ENCODE data around the gene STXBP5. TPM values are rescaled to one million over a fixed set of nuclear protein-coding genes. Genes with fewer than 3 reads are reported as not detected.

Gene STXBP5
- total and polyA plus RNA-seq, 2 of the 4 experiments (the other 2 are of a cell fraction), result 13.2 to 46.4 TPM

DNA sequence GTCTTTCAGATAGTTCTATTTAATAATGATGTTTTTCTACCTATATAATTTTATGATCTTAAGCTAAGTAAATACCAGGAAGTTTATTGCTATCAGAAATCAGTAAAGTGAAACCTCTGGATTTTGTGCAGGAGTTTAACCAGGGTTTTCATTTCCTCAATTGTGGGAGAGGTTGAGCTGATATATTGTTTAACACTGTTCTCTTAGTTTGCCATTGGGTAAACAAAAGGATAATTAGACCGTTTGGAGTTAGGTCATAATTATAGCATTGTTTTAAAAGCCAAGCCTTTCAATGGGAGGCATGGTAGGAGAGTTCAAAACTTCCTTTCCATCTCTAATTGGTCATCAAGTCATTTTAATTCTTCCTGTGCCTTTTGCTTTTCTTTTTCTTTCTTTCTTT, 58.7 kb downstream of the STXBP5 start:
- Histone ChIP-seq H2AK9ac (replicated peaks; ENCODE audit: low read depth, low read length, poor library complexity) (no peak overlapping the region), H3K79me1 (ENCODE audit: low read depth in 1 of 2, low read length in 2 of 2) (peaks cover 0 to 11% of the 10 kb centered on the region in 2 experiments; a peak in 3 of 4 replicates), H3K4me1 (ENCODE audit: control insufficient read depth, insufficient read depth, low read length) (no peaks in the 10 kb centered on the region; the same call in 1 of the 2 replicates), H3K4me3 (ENCODE audit: insufficient read depth, low read depth, low read length) (no peak overlapping the region), H4K5ac (ENCODE audit: low read depth, low read length) (no peak overlapping the region), H3K27ac (ENCODE audit: insufficient read depth, low read length) (no peak overlapping the region), H2AFZ (replicated peaks; ENCODE audit: low read length, poor library complexity) (no peak overlapping the region), H3K9me1 (ENCODE audit: insufficient read depth, low read length) (no peaks in the 10 kb centered on the region; the same call in 1 of the 2 replicates), H3K56ac (ENCODE audit: extremely low read depth, insufficient read depth, low read length) (no peak overlapping the region), H3K23ac (ENCODE audit: low read depth, low read length) (no peak overlapping the region), H3K4me2 (ENCODE audit: low read depth, low read length) (no peak overlapping the region), H2BK5ac (ENCODE audit: low read depth, low read length, poor library complexity, severe bottlenecking) (no peak overlapping the region), H3K27me3 (ENCODE audit: control insufficient read depth, insufficient read depth, low read length) (no peaks in the 10 kb centered on the region), H2BK120ac (ENCODE audit: low read depth, low read length) (no peak overlapping the region), H4K8ac (ENCODE audit: low read depth in 2 of 2, low read length in 2 of 2) (no peak overlapping the region), H4K91ac (ENCODE audit: insufficient read depth, low read depth, low read length) (no peak overlapping the region), H3K36me3 (ENCODE audit: control insufficient read depth, insufficient read depth, low read length) (peaks cover 9% of the 10 kb centered on the region), H3K9ac (ENCODE audit: low read depth, low read length) (no peak overlapping the region), H3K9me3 (ENCODE audit: control insufficient read depth, insufficient read depth, low read length) (no peaks in the 10 kb centered on the region), H2BK15ac (ENCODE audit: low read depth, low read length) (no peak overlapping the region), H3K14ac (replicated peaks; ENCODE audit: low read depth, low read length) (no peak overlapping the region), H3K4ac (ENCODE audit: low read depth, low read length) (no peak overlapping the region), H2BK20ac (ENCODE audit: low read depth, low read length) (no peak overlapping the region), H2AK5ac (ENCODE audit: low read depth, low read length) (no peak overlapping the region), H4K20me1 (ENCODE audit: insufficient read depth, low read length) (no peaks in the 10 kb centered on the region), H3K18ac (ENCODE audit: low read depth, low read length) (no peak overlapping the region; the same call in 1 of the 2 replicates)
- TF ChIP-seq MAZ (IDR thresholded peaks at IDR 0.05; ENCODE audit: borderline replicate concordance, low read depth, low read length), result no peak
- TF ChIP-seq RAD21 (IDR thresholded peaks at IDR 0.05; ENCODE audit: low read length), result no peak
- no peak for TF ChIP-seq BHLHE40 (IDR thresholded peaks at IDR 0.05; ENCODE audit: low read depth, low read length)
- TF ChIP-seq CHD1 (IDR thresholded peaks at IDR 0.05; ENCODE audit: low read depth, low read length), result no peak
- no peak for TF ChIP-seq ELK1 (IDR thresholded peaks at IDR 0.05; ENCODE audit: borderline replicate concordance, low read depth, low read length)
- TF ChIP-seq RFX5 (IDR thresholded peaks at IDR 0.05; ENCODE audit: low read depth, low read length), result no peak
- no peak for TF ChIP-seq FOS (IDR thresholded peaks at IDR 0.05; ENCODE audit: low read depth, low read length)
- no peak for TF ChIP-seq POLR2A (IDR thresholded peaks at IDR 0.05; ENCODE audit: low read depth, low read length)
- no peak for TF ChIP-seq SMC3 (IDR thresholded peaks at IDR 0.05; ENCODE audit: low read depth, low read length)
- TF ChIP-seq CTCF (conservative IDR thresholded peaks at IDR 0.05; ENCODE audit: low read depth, low read length), result no peak
- no peak for TF ChIP-seq MXI1 (IDR thresholded peaks at IDR 0.05; ENCODE audit: borderline replicate concordance, low read depth, low read length)
- TF ChIP-seq MAFK (IDR thresholded peaks at IDR 0.05; ENCODE audit: low read depth, low read length), result no peak
- TF ChIP-seq, protein P1, sequence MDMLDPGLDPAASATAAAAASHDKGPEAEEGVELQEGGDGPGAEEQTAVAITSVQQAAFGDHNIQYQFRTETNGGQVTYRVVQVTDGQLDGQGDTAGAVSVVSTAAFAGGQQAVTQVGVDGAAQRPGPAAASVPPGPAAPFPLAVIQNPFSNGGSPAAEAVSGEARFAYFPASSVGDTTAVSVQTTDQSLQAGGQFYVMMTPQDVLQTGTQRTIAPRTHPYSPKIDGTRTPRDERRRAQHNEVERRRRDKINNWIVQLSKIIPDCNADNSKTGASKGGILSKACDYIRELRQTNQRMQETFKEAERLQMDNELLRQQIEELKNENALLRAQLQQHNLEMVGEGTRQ (IDR thresholded peaks at IDR 0.05; ENCODE audit: low read depth, low read length), result no peak
- BruUV-seq (replicated peaks), result no TSS peak
- WGBS, 2 experiments (ENCODE audit: extremely low coverage in 2 of 2, insufficient read length in 1 of 2), result no CpG with 5 or more reads among the region's 1 CpG
- DNase-seq (no peak), ATAC-seq (ENCODE audit: low read depth) (no peak)
- ChIA-PET POLR2A (ENCODE audit: unreplicated experiment) (no interaction called here), CTCF (no interaction called here)
- in situ Hi-C loops (cut with MboI; ENCODE audit: low sequenced_read_pairs), result no loop called here
- dilution Hi-C loops (cut with HindIII; ENCODE audit: low sequenced_read_pairs, unreplicated experiment), result no loop called here
- intact Hi-C loops (cut with micrococcal nuclease), result no loop called here

Measured in IMR-90 (cell line).